Adrenal gland (tissue), 12 donors: ENCODE data around the gene ZFYVE16. TPM values are rescaled to one million over a fixed set of nuclear protein-coding genes. Genes with fewer than 3 reads are reported as not detected.
"Not testable (repeated sequence)": the region's sequence is repeated elsewhere in the genome, so short reads cannot be mapped to it uniquely, and the experiment has no call there.

Experiments
- DNase-seq, 7 donors: peaks; one replicate each; pipeline ENCODE4 v3.0.0-alpha.2; 2019 to 2020
- H3K27ac ChIP-seq, 5 donors: fragments of 200-600 bp; sonication (generic) in 4 of 5; 1 replicate in 3 of 5; 2 replicates in 2 of 5; pipeline versions ENCODE4 v1.5.1 to v1.8.0; 2016 to 2020; ENCODE audit warnings: mild to moderate bottlenecking in 1 of 5
- H3K27me3 ChIP-seq: fragments of 200-600 bp; 2 replicates; pipeline ENCODE4 v1.8.0; 2021
- H3K36me3 ChIP-seq, 2 donors: fragments of 200-600 bp; replicated peaks in 1 of 2; 1 replicate in 1 of 2; 2 replicates in 1 of 2; pipeline versions ENCODE4 v1.5.1 to v1.8.0; 2018 to 2022
- H3K4me1 ChIP-seq, 2 donors: fragments of 200-600 bp; replicated peaks in 1 of 2; 1 replicate in 1 of 2; 2 replicates in 1 of 2; pipeline versions ENCODE4 v1.5.1 to v1.8.0; 2018 to 2021
- H3K4me3 ChIP-seq, 4 donors: fragments of 200-600 bp; sonication (generic) in 3 of 4; one replicate each; pipeline ENCODE4 v1.5.1; 2016 to 2018
- H3K9me3 ChIP-seq, 3 donors: fragments of 200-600 bp; sonication (generic) in 1 of 3; replicated peaks in 1 of 3; 1 replicate in 2 of 3; 2 replicates in 1 of 3; pipeline versions ENCODE4 v1.5.1 to v1.8.0; 2016 to 2021
- CTCF ChIP-seq, 6 experiments: fragments of 450-650 bp in 4 of 6; fragments of 200-600 bp in 2 of 6; sonication (generic) in 1 of 6; IDR thresholded peaks; 1 replicate in 5 of 6; 2 replicates in 1 of 6; pipeline versions ENCODE4 v1.5.1 to v1.8.0; 2016 to 2021; ENCODE audit warnings: antibody characterized with exemption in 6 of 6, mild to moderate bottlenecking in 2 of 6, moderate library complexity in 1 of 6
- POLR2A ChIP-seq, 2 donors: fragments of 450-650 bp; IDR thresholded peaks; one replicate each; pipeline ENCODE4 v1.6.1; 2017; ENCODE audit warnings: antibody characterized with exemption in 2 of 2, mild to moderate bottlenecking in 2 of 2, moderate library complexity in 1 of 2
- WGBS, 4 donors: extraction: QIAGEN DNeasy Blood & Tissue Kit in 2 of 4; methylation state at CpG; one replicate each; pipeline versions ENCODE4 v1.1.5 to v1.1.7; 2013 to 2017; 5-methylcytosine and 5-hydroxymethylcytosine counted together
- intact Hi-C, 2 donors: fragments of 100-400 bp; cut with DNase I; formaldehyde crosslinking; loops; one replicate each; pipeline versions ENCODE4 v1.14.1 to v1.15.0; 2022 to 2023
- polyA plus RNA-seq, 3 donors: library from polyadenylated mRNA; stranded (reverse); fragments of 200-250 nt in 2 of 3; fragments of 350-450 nt in 1 of 3; fragmentation: Illumina TruSeq in 1 of 3; extraction: RNeasy Lipid Tissue Mini Kit (QIAGEN cat#74804) in 1 of 3; gene quantifications; one replicate each; pipeline ENCODE4 v1.2.3, GENCODE V29; 2013 to 2014
- total RNA-seq, 9 donors: library from RNA; depleted of rRNA in 4 of 9; stranded (reverse); fragments of >200 nt in 4 of 9; fragments of 120-200 nt in 1 of 9; fragmentation: NEBNext Ultra II Directional in 1 of 9; extraction: Animal tissue kit (Norgen Biotek cat#: 25700) in 1 of 9; gene quantifications; one replicate each; pipeline versions ENCODE4 v1.1.0 to v1.2.4, GENCODE V29; 2013 to 2023
- donor health status: healthy with polysubstance abuse.
- donor health status: Bipolar disorder and iron deficiency.
- donor health status: DM: yes; HTN: yes; CAD: no.
- donor health status: DM: no; HTN: no; CAD: no.
- donor health status: DM: no; HTN: no; CAD: no.
- donor health status: DM: yes; HTN: yes; CAD: no.

ZFYVE16 gene
- total and polyA plus RNA-seq, 12 donors: 14.3 to 56.3 (median 36.4) TPM

GRCh38 chr5:80399526-80400239, 8.2 kb upstream of the ZFYVE16 start:
- peak in 3 of 7 donors; percentile 21 to 36 (median 22) for DNase-seq
- Histone ChIP-seq H3K27ac (peak overlapping the region in 1 of 5 donors; percentile 32), H3K4me3 (no peak overlapping the region), H3K4me1 (no peaks in the 10 kb centered on the region), H3K27me3 (no peaks in the 10 kb centered on the region), H3K36me3 (no peaks in the 10 kb centered on the region), H3K9me3 (no peaks in the 10 kb centered on the region)
- no peak for TF ChIP-seq POLR2A (IDR thresholded peaks at IDR 0.05)
- no peak for TF ChIP-seq CTCF (IDR thresholded peaks at IDR 0.05)
- WGBS, 4 donors: 37 to 50% (median 49%) methylated on average over 1 of the region's 1 CpG
- intact Hi-C loops: no loop called here

GRCh38 chr5:80400368-80400767, 7.5 kb upstream of the ZFYVE16 start:
- H3K27me3 ChIP-seq, H3K36me3 ChIP-seq, DNase-seq, H3K9me3 ChIP-seq, H3K27ac ChIP-seq, H3K4me1 ChIP-seq, intact Hi-C loops, H3K4me3 ChIP-seq: not testable (repeated sequence)
- WGBS, 4 donors: 83 to 95% (median 94%) methylated on average over 1 of the region's 1 CpG

GRCh38 chr5:80403782-80404181, 4.1 kb upstream of the ZFYVE16 start:
- H3K4me3 ChIP-seq: no peak overlapping the region
- H3K4me1 ChIP-seq: peaks cover 4 to 11% of the 10 kb centered on the region in 2 donors
- no peaks in the 10 kb centered on the region for H3K27me3 ChIP-seq
- 81 to 92% (median 86%) methylated on average over 2 of the region's 2 CpGs for WGBS, 4 donors
- no peak for DNase-seq
- no peak for TF ChIP-seq POLR2A (IDR thresholded peaks at IDR 0.05)
- no peak for TF ChIP-seq CTCF (IDR thresholded peaks at IDR 0.05)
- no peaks in the 10 kb centered on the region for H3K36me3 ChIP-seq
- no peak overlapping the region for H3K27ac ChIP-seq
- H3K9me3 ChIP-seq: no peaks in the 10 kb centered on the region
- intact Hi-C loops: no loop called here

GRCh38 chr5:80406980-80407734, 707 bp upstream of the ZFYVE16 start:
- WGBS, 4 donors: 5 to 10% (median 7%) methylated on average over 28 to 31 of the region's 31 CpGs
- intact Hi-C loops: no loop called here
- no peak for TF ChIP-seq CTCF (IDR thresholded peaks at IDR 0.05)
- TF ChIP-seq POLR2A (IDR thresholded peaks at IDR 0.05): peak; percentile 45 to 85
- no peaks in the 10 kb centered on the region for H3K36me3 ChIP-seq
- peak; percentile 56 to 88 (median 83) for DNase-seq
- peak overlapping the region in 2 of 4 donors; percentile 60 to 70 for H3K4me3 ChIP-seq
- peak overlapping the region; percentile 86 to 99 (median 94) for H3K27ac ChIP-seq
- H3K4me1 ChIP-seq: peaks cover 10 to 42% of the 10 kb centered on the region in 2 donors
- H3K9me3 ChIP-seq: no peaks in the 10 kb centered on the region
- no peaks in the 10 kb centered on the region for H3K27me3 ChIP-seq
